Astrocyte (in vitro differentiated cells and primary cell): ENCODE data around the gene TNFRSF25. TPM values are rescaled to one million over a fixed set of nuclear protein-coding genes. Genes with fewer than 3 reads are reported as not detected.

ENCODE experiments used
- DNase-seq: peaks from one replicate; pipeline ENCODE4 v3.0.0-alpha.2; 2010; ENCODE audit warnings: low read depth
- FAIRE-seq: peaks from 2 replicates; lab custom pipeline; 2011; peaks lifted over from hg19 to GRCh38; lab: Jason Lieb, UNC
- H2AFZ ChIP-seq: 2 replicates; pipeline ENCODE4 v1.6.0; 2012; ENCODE audit warnings: low read depth, low read length, inconsistent platforms
- H3K27ac ChIP-seq: 2 replicates; pipeline ENCODE4 v1.5.1; 2011; ENCODE audit warnings: low read depth, low read length, inconsistent platforms
- H3K27me3 ChIP-seq: 2 replicates; pipeline ENCODE4 v1.6.0; 2011; ENCODE audit warnings: low read length, inconsistent platforms; ENCODE audit not compliant: insufficient read depth
- H3K36me3 ChIP-seq: 2 replicates; pipeline ENCODE4 v1.5.1; 2011; ENCODE audit warnings: low read length, inconsistent platforms; ENCODE audit not compliant: insufficient read depth
- H3K4me1 ChIP-seq: 2 replicates; pipeline ENCODE4 v1.5.1; 2011; ENCODE audit warnings: low read length, inconsistent platforms; ENCODE audit not compliant: insufficient read depth
- H3K4me2 ChIP-seq: 2 replicates; pipeline ENCODE4 v1.6.0; 2012; ENCODE audit warnings: low read length, inconsistent platforms
- H3K4me3 ChIP-seq: 2 replicates; pipeline ENCODE4 v1.5.1; 2011; ENCODE audit warnings: low read depth, mild to moderate bottlenecking, low read length, inconsistent platforms; ENCODE audit not compliant: insufficient read depth
- H3K79me2 ChIP-seq: 2 replicates; pipeline ENCODE4 v1.6.0; 2012; ENCODE audit warnings: mild to moderate bottlenecking, low read length, inconsistent platforms; ENCODE audit not compliant: insufficient read depth
- H3K9ac ChIP-seq: 2 replicates; pipeline ENCODE4 v1.6.0; 2012; ENCODE audit warnings: mild to moderate bottlenecking, low read length, inconsistent platforms
- H3K9me3 ChIP-seq: 2 replicates; pipeline ENCODE4 v1.5.1; 2012; ENCODE audit warnings: low read depth, mild to moderate bottlenecking, low read length, inconsistent platforms; ENCODE audit not compliant: insufficient read depth
- H4K20me1 ChIP-seq: 2 replicates; pipeline ENCODE4 v1.6.0; 2012; ENCODE audit warnings: low read length, inconsistent platforms; ENCODE audit not compliant: insufficient read depth
- H3K27ac Mint-ChIP-seq: one replicate; pipeline ENCODE4 v1.8.0; 2021; ENCODE audit warnings: mild to moderate bottlenecking, mixed read lengths; ENCODE audit not compliant: unreplicated experiment
- H3K27me3 Mint-ChIP-seq: one replicate; pipeline ENCODE4 v1.8.0; 2021; ENCODE audit warnings: low read depth, mixed read lengths; ENCODE audit not compliant: unreplicated experiment
- H3K36me3 Mint-ChIP-seq: one replicate; pipeline ENCODE4 v1.8.0; 2021; ENCODE audit warnings: low read depth, mixed read lengths; ENCODE audit not compliant: unreplicated experiment
- H3K4me1 Mint-ChIP-seq: one replicate; pipeline ENCODE4 v1.8.0; 2021; ENCODE audit warnings: low read depth, mixed read lengths; ENCODE audit not compliant: unreplicated experiment
- H3K4me3 Mint-ChIP-seq: one replicate; pipeline ENCODE4 v1.8.0; 2021; ENCODE audit warnings: mild to moderate bottlenecking, moderate library complexity, mixed read lengths; ENCODE audit not compliant: unreplicated experiment
- H3K9me3 Mint-ChIP-seq: one replicate; pipeline ENCODE4 v1.8.0; 2021; ENCODE audit warnings: mild to moderate bottlenecking, mixed read lengths; ENCODE audit not compliant: unreplicated experiment
- EZH2 ChIP-seq: IDR thresholded peaks from 2 replicates; pipeline ENCODE4 v1.6.1; 2012; ENCODE audit warnings: mild to moderate bottlenecking, low read length, inconsistent platforms; ENCODE audit not compliant: insufficient read depth
- total RNA-seq: library from RNA; stranded (reverse); gene quantifications from 2 replicates; pipeline ENCODE4 v1.2.1, GENCODE V29; 2021
- TF ChIP-seq, protein P1 (sequence below): IDR thresholded peaks from 2 replicates; pipeline ENCODE4 v1.5.1; 2011; ENCODE audit warnings: low read depth, mild to moderate bottlenecking, inconsistent platforms, low read length, moderate library complexity; ENCODE audit not compliant: insufficient read depth

Gene TNFRSF25
- total RNA-seq, 1 donor from 2014 or later = 18.8 TPM

DNA sequence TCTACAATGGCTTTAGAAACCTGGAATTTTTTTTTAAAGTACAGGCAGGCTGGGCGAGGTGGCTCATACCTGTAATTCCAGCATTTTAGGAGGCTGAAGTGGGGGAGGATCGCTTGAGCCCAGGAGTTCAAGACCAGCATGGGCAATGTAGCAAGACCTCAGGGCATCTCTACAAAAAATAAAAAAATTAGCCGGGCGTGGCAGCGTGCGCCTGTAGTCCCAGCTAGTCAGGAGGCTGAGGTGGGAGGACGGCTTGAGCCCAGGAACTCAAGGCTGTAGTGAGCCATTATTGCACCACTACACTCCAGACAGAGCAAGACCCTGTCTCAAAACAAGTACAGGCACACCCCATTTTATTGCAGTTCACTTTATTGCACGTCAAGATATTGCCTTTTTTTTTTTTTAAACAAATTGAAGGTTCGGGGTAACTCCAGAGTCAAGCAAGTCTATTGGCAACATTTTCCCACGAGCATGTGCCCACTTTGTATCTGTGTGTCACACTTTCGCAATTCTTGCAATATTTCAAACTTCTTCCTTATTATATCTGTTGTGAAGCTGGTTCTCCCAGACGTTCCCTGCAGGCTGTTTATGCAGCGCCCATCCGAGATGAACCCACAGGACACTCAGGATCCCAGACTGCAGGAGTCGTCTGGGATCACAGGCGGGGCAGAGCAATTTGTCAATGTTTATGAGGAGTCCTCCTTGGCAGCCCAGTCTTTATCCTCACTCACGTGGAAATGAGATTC is 50.9 kb downstream of the TNFRSF25 start:
- H3K27me3 Mint-ChIP-seq = peaks cover 36% of the 10 kb centered on the region
- H3K36me3 Mint-ChIP-seq = peaks cover 5% of the 10 kb centered on the region
- Histone ChIP-seq H3K9me3 (no peaks in the 10 kb centered on the region), H3K27ac (no peak overlapping the region), H3K79me2 (no peaks in the 10 kb centered on the region), H3K9ac (peak overlapping the region; percentile 22), H3K4me1 (peaks cover 14% of the 10 kb centered on the region), H3K4me2 (peak overlapping the region; percentile 76), H3K27me3 (peaks cover 47% of the 10 kb centered on the region), H2AFZ (peak overlapping the region; percentile 65), H3K36me3 (no peaks in the 10 kb centered on the region), H4K20me1 (no peaks in the 10 kb centered on the region), H3K4me3 (no peak overlapping the region)
- no peak for TF ChIP-seq EZH2
- TF ChIP-seq, protein P1, sequence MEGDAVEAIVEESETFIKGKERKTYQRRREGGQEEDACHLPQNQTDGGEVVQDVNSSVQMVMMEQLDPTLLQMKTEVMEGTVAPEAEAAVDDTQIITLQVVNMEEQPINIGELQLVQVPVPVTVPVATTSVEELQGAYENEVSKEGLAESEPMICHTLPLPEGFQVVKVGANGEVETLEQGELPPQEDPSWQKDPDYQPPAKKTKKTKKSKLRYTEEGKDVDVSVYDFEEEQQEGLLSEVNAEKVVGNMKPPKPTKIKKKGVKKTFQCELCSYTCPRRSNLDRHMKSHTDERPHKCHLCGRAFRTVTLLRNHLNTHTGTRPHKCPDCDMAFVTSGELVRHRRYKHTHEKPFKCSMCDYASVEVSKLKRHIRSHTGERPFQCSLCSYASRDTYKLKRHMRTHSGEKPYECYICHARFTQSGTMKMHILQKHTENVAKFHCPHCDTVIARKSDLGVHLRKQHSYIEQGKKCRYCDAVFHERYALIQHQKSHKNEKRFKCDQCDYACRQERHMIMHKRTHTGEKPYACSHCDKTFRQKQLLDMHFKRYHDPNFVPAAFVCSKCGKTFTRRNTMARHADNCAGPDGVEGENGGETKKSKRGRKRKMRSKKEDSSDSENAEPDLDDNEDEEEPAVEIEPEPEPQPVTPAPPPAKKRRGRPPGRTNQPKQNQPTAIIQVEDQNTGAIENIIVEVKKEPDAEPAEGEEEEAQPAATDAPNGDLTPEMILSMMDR = no peak
- no peak overlapping the region for H3K4me3 Mint-ChIP-seq
- no peak for FAIRE-seq
- H3K9me3 Mint-ChIP-seq = peaks cover 4% of the 10 kb centered on the region
- peaks cover 3% of the 10 kb centered on the region for H3K4me1 Mint-ChIP-seq
- no peak for DNase-seq
- H3K27ac Mint-ChIP-seq = peak overlapping the region; percentile 79

DNA sequence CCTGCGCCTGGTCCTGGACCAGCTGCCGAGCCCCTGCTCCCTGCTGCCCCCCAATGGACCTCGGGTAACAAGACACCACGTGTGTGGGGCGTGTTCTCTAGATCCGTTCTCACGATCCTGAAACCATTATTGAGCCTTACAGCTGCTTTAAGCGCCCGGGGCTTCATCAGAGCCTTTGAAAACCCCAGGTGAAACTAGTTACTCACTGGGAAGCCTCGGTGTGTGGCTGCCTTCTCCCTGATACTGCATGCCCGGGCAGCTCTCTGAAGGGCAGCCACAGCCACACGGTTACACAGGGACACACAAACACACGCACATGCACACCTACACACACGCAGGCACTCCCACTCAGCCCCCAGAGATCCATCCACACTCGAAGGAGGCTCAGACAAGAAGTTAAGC is 51.5 kb downstream of the TNFRSF25 start:
- Histone ChIP-seq H3K36me3 (no peaks in the 10 kb centered on the region), H3K27ac (no peak overlapping the region), H3K4me1 (peaks cover 13% of the 10 kb centered on the region), H4K20me1 (no peaks in the 10 kb centered on the region), H3K4me2 (peak overlapping the region; percentile 76), H2AFZ (peak overlapping the region; percentile 65), H3K79me2 (no peaks in the 10 kb centered on the region), H3K9me3 (no peaks in the 10 kb centered on the region), H3K9ac (peak overlapping the region; percentile 22), H3K27me3 (peaks cover 42% of the 10 kb centered on the region), H3K4me3 (no peak overlapping the region)
- peaks cover 3% of the 10 kb centered on the region for H3K4me1 Mint-ChIP-seq
- peaks cover 5% of the 10 kb centered on the region for H3K36me3 Mint-ChIP-seq
- TF ChIP-seq, protein P1 = peak; percentile 51
- TF ChIP-seq EZH2 = no peak
- peaks cover 36% of the 10 kb centered on the region for H3K27me3 Mint-ChIP-seq
- H3K27ac Mint-ChIP-seq = peak overlapping the region; percentile 79
- FAIRE-seq (no peak), DNase-seq (peak; percentile 32)
- H3K9me3 Mint-ChIP-seq = peaks cover 4% of the 10 kb centered on the region
- no peak overlapping the region for H3K4me3 Mint-ChIP-seq

DNA sequence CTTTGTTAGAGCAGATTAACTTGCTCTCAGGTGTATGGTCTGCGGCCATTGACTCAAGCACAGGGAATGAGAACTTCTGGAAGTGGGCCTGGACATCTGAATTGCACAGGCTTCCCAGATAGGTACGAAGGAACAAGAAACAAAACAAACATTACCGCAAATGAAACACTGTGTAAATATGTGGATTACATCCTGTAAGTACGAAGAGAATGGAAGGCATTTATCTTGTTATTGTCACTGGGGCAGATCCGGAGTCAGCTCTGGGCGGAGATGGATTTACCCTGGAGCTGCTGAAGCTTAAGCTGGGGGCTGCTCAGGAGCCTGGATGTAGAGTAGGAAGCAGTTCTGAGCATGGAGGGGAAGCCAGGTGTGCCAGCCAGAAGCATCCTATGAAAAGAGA is 53.1 kb downstream of the TNFRSF25 start:
- peak; percentile 49 for DNase-seq
- no peaks in the 10 kb centered on the region for H3K36me3 ChIP-seq
- H3K27me3 ChIP-seq = peaks cover 36% of the 10 kb centered on the region
- peaks cover 33% of the 10 kb centered on the region for H3K27me3 Mint-ChIP-seq
- H3K9me3 Mint-ChIP-seq = peaks cover 4% of the 10 kb centered on the region
- peaks cover 13% of the 10 kb centered on the region for H3K4me1 ChIP-seq
- no peaks in the 10 kb centered on the region for H3K9me3 ChIP-seq
- H4K20me1 ChIP-seq = no peaks in the 10 kb centered on the region
- no peak overlapping the region for H3K9ac ChIP-seq
- H3K36me3 Mint-ChIP-seq = peaks cover 4% of the 10 kb centered on the region
- TF ChIP-seq, protein P1 = no peak
- TF ChIP-seq EZH2 = no peak
- no peak overlapping the region for H2AFZ ChIP-seq
- no peaks in the 10 kb centered on the region for H3K79me2 ChIP-seq
- H3K4me3 Mint-ChIP-seq = no peak overlapping the region
- H3K4me3 ChIP-seq = no peak overlapping the region
- peaks cover 3% of the 10 kb centered on the region for H3K4me1 Mint-ChIP-seq
- no peak overlapping the region for H3K27ac ChIP-seq
- H3K27ac Mint-ChIP-seq = no peak overlapping the region
- FAIRE-seq = no peak
- peak overlapping the region; percentile 26 for H3K4me2 ChIP-seq
